AG09319 (cell line): Measurements from ENCODE around the gene LAMA2.

Source experiments
- DNase-seq: peaks from one replicate; pipeline ENCODE4 v3.0.0-alpha.2; 2010; ENCODE audit warnings: low read depth; ENCODE audit errors: extremely low read depth
- CTCF ChIP-seq: IDR thresholded peaks from 2 replicates; pipeline ENCODE4 v1.5.1; 2011; ENCODE audit warnings: low read depth, mild to moderate bottlenecking, inconsistent platforms, low read length, moderate library complexity

The LAMA2 gene

GRCh38 chr6:129364037-129364436, 481.1 kb downstream of the LAMA2 start:
- no peak for DNase-seq

GRCh38 chr6:129364767-129365166, 481.8 kb downstream of the LAMA2 start:
- no peak for DNase-seq
- no peak for TF ChIP-seq CTCF

More at GRCh38 chr6:129364037-129364436, 481.1 kb downstream of the LAMA2 start:
- TF ChIP-seq CTCF = no peak

GRCh38 chr6:129368076-129368475, 485.1 kb downstream of the LAMA2 start:
- DNase-seq = no peak
- TF ChIP-seq CTCF = no peak

GRCh38 chr6:129368970-129369369, 486.0 kb downstream of the LAMA2 start:
- DNase-seq = no peak
- no peak for TF ChIP-seq CTCF

- DNase-seq = no peak
- no peak for TF ChIP-seq CTCF
Measured at GRCh38 chr6:129369737-129370136, 486.8 kb downstream of the LAMA2 start.

GRCh38 chr6:129370268-129370916, 487.5 kb downstream of the LAMA2 start:
- peak; percentile 68 for TF ChIP-seq CTCF
- no peak for DNase-seq

GRCh38 chr6:129381885-129382284, 498.9 kb downstream of the LAMA2 start:
- DNase-seq = no peak
- TF ChIP-seq CTCF = no peak
